HG02885 (cell line): ENCODE data around the gene STMP1.
"Not testable (repeated sequence)": the region's sequence is repeated elsewhere in the genome, so short reads cannot be mapped to it uniquely, and the experiment has no call there.

Experiments used
- ATAC-seq: cut with Tn5 transposase; IDR thresholded peaks from one replicate; pipeline ENCODE4 v1.9.1; 2021; ENCODE audit warnings: mild to moderate bottlenecking; ENCODE audit not compliant: unreplicated experiment, poor library complexity

Gene STMP1

GRCh38 chr7:135662123-135662372 is 266 bp upstream of the STMP1 start:
- ATAC-seq: no peak

GRCh38 chr7:135664046-135664589 is 1.8 kb downstream of the STMP1 start:
- no peak for ATAC-seq

- no peak for ATAC-seq
Observed at GRCh38 chr7:135665042-135665441, 2.7 kb downstream of the STMP1 start.

GRCh38 chr7:135666156-135666555 is 3.8 kb downstream of the STMP1 start:
- no peak for ATAC-seq

- ATAC-seq: no peak
Observed at GRCh38 chr7:135666846-135667245, 4.5 kb downstream of the STMP1 start.

GRCh38 chr7:135667626-135668025 is 5.3 kb downstream of the STMP1 start:
- not testable (repeated sequence) for ATAC-seq

GRCh38 chr7:135668852-135669395 is 6.6 kb downstream of the STMP1 start:
- ATAC-seq: not testable (repeated sequence)

GRCh38 chr7:135669774-135670173 is 7.5 kb downstream of the STMP1 start:
- no peak for ATAC-seq

GRCh38 chr7:135670179-135670578 is 7.9 kb downstream of the STMP1 start:
- no peak for ATAC-seq

GRCh38 chr7:135672560-135673359 is 10.4 kb downstream of the STMP1 start:
- ATAC-seq: peak; percentile 93

- ATAC-seq: no peak
Observed at GRCh38 chr7:135673360-135673706, 11.0 kb downstream of the STMP1 start.

GRCh38 chr7:135678612-135679575 is 16.6 kb downstream of the STMP1 start:
- no peak for ATAC-seq

GRCh38 chr7:135681762-135682161 is 19.4 kb downstream of the STMP1 start:
- ATAC-seq: no peak

GRCh38 chr7:135682191-135682590 is 19.9 kb downstream of the STMP1 start:
- ATAC-seq: no peak

GRCh38 chr7:135683609-135684008 is 21.3 kb downstream of the STMP1 start:
- ATAC-seq: no peak

- no peak for ATAC-seq
Observed at GRCh38 chr7:135684136-135684535, 21.8 kb downstream of the STMP1 start.

- no peak for ATAC-seq
Observed at GRCh38 chr7:135684699-135685098, 22.4 kb downstream of the STMP1 start.

- no peak for ATAC-seq
Observed at GRCh38 chr7:135685306-135686084, 23.2 kb downstream of the STMP1 start.

GRCh38 chr7:135687466-135687865 is 25.2 kb downstream of the STMP1 start:
- ATAC-seq: no peak

GRCh38 chr7:135690566-135690965 is 28.3 kb downstream of the STMP1 start:
- ATAC-seq: no peak
